CD14-positive monocyte (primary cell): ENCODE results near the gene CNTD1. TPM values are rescaled to one million over a fixed set of nuclear protein-coding genes. Genes with fewer than 3 reads are reported as not detected.

ENCODE experiments used
- DNase-seq, 3 donors: peaks; one replicate each; pipeline ENCODE4 v3.0.0-alpha.2; 2011 to 2022
- H2AFZ ChIP-seq: 2 replicates; pipeline ENCODE4 v1.6.0; 2012; ENCODE audit warnings: mild to moderate bottlenecking, low read depth, low read length, inconsistent platforms; ENCODE audit not compliant: insufficient read depth, poor library complexity, severe bottlenecking
- H3K27ac ChIP-seq, 2 donors: 1 replicate in 1 of 2; 2 replicates in 1 of 2; pipeline ENCODE4 v1.5.1; 2012 to 2013; ENCODE audit warnings: low read length in 2 of 2, control low read depth in 1 of 2, inconsistent platforms in 1 of 2, low read depth in 1 of 2, mild to moderate bottlenecking in 1 of 2
- H3K27me3 ChIP-seq, 2 donors: one replicate each; pipeline versions ENCODE4 v1.6.0 to v1.6.1; 2011 to 2013; ENCODE audit warnings: low read length in 2 of 2; ENCODE audit not compliant: control insufficient read depth in 2 of 2, insufficient read depth in 2 of 2
- H3K36me3 ChIP-seq, 2 donors: replicated peaks in 1 of 2; 1 replicate in 1 of 2; 2 replicates in 1 of 2; pipeline versions ENCODE4 v1.5.1 to v1.6.1; 2012 to 2013; ENCODE audit warnings: low read length in 2 of 2, control low read depth in 1 of 2, inconsistent platforms in 1 of 2, mild to moderate bottlenecking in 1 of 2; ENCODE audit not compliant: insufficient read depth in 2 of 2, control insufficient read depth in 1 of 2
- H3K4me1 ChIP-seq, 2 donors: 1 replicate in 1 of 2; 2 replicates in 1 of 2; pipeline versions ENCODE4 v1.5.1 to v1.6.1; 2012 to 2013; ENCODE audit warnings: low read length in 2 of 2, control low read depth in 1 of 2, inconsistent platforms in 1 of 2, mild to moderate bottlenecking in 1 of 2, moderate library complexity in 1 of 2; ENCODE audit not compliant: insufficient read depth in 2 of 2, control insufficient read depth in 1 of 2
- H3K4me2 ChIP-seq: replicated peaks from 2 replicates; pipeline ENCODE3; 2012; ENCODE audit warnings: low read length, moderate library complexity, mild to moderate bottlenecking; ENCODE audit not compliant: poor library complexity, severe bottlenecking; ENCODE audit errors: extremely low read depth
- H3K4me3 ChIP-seq, 3 experiments: fragments of 200-600 bp in 1 of 3; sonication (generic) in 1 of 3; replicated peaks in 1 of 3; 1 replicate in 2 of 3; 2 replicates in 1 of 3; pipeline ENCODE4 v1.5.1; 2011 to 2013; ENCODE audit warnings: low read length in 3 of 3, mild to moderate bottlenecking in 3 of 3, control low read depth in 2 of 3, low read depth in 2 of 3, inconsistent platforms in 1 of 3, moderate library complexity in 1 of 3
- H3K79me2 ChIP-seq: 2 replicates; pipeline ENCODE4 v1.6.0; 2012; ENCODE audit warnings: mild to moderate bottlenecking, control low read depth, inconsistent platforms, low read length, moderate library complexity; ENCODE audit not compliant: insufficient read depth
- H3K9ac ChIP-seq: 2 replicates; pipeline ENCODE4 v1.6.0; 2017; ENCODE audit warnings: low read length, mild to moderate bottlenecking; ENCODE audit not compliant: insufficient read depth, poor library complexity, severe bottlenecking
- H3K9me3 ChIP-seq, 2 donors: replicated peaks in 1 of 2; 1 replicate in 1 of 2; 2 replicates in 1 of 2; pipeline versions ENCODE4 v1.5.1 to v1.6.1; 2012 to 2013; ENCODE audit warnings: low read length in 2 of 2, control low read depth in 1 of 2; ENCODE audit not compliant: control insufficient read depth in 1 of 2, insufficient read depth in 1 of 2
- H4K20me1 ChIP-seq: 2 replicates; pipeline ENCODE4 v1.6.0; 2012; ENCODE audit warnings: mild to moderate bottlenecking, low read length, control low read depth, moderate library complexity; ENCODE audit not compliant: insufficient read depth
- H3K27ac Mint-ChIP-seq, 7 donors: one replicate each; pipeline ENCODE4 v1.8.0; 2020; ENCODE audit warnings: mild to moderate bottlenecking in 7 of 7, mixed read lengths in 7 of 7, moderate library complexity in 6 of 7, inconsistent platforms in 2 of 7
- H3K27me3 Mint-ChIP-seq, 3 donors: one replicate each; pipeline ENCODE4 v1.8.0; 2021 to 2022; ENCODE audit warnings: low read depth in 3 of 3, mild to moderate bottlenecking in 3 of 3, mixed read lengths in 3 of 3, moderate library complexity in 3 of 3, inconsistent platforms in 1 of 3
- H3K36me3 Mint-ChIP-seq, 2 donors: one replicate each; pipeline ENCODE4 v1.8.0; 2020; ENCODE audit warnings: mixed read lengths in 2 of 2, inconsistent platforms in 1 of 2, mild to moderate bottlenecking in 1 of 2
- H3K4me1 Mint-ChIP-seq: one replicate; pipeline ENCODE4 v1.8.0; 2020; ENCODE audit warnings: mild to moderate bottlenecking, mixed read lengths
- H3K4me3 Mint-ChIP-seq, 2 donors: one replicate each; pipeline ENCODE4 v1.8.0; 2020; ENCODE audit warnings: mild to moderate bottlenecking in 2 of 2, mixed read lengths in 2 of 2, moderate library complexity in 1 of 2
- H3K9me3 Mint-ChIP-seq, 7 donors: one replicate each; pipeline ENCODE4 v1.8.0; 2020 to 2022; ENCODE audit warnings: mixed read lengths in 7 of 7, mild to moderate bottlenecking in 6 of 7, moderate library complexity in 6 of 7, inconsistent platforms in 2 of 7
- CTCF ChIP-seq: fragments of 200-600 bp; IDR thresholded peaks from one replicate; pipeline ENCODE4 v1.8.0; 2022; ENCODE audit warnings: antibody characterized with exemption, mild to moderate bottlenecking
- WGBS: methylation state at CpG from one replicate; pipeline ENCODE4 v1.1.5; 2013; ENCODE audit warnings: missing lambda C conversion rate; ENCODE audit not compliant: insufficient coverage; 5-methylcytosine and 5-hydroxymethylcytosine counted together
- intact Hi-C, 2 donors: fragments of 100-400 bp; cut with micrococcal nuclease; formaldehyde crosslinking; loops; one replicate each; pipeline versions ENCODE4 v1.15.0 to v1.15.1; 2023
- polyA plus RNA-seq, 3 donors: library from polyadenylated mRNA; depleted of rRNA in 1 of 3; unstranded in 2 of 3; stranded (reverse) in 1 of 3; fragments of 300-500 nt in 2 of 3; fragments of >200 nt in 1 of 3; fragmentation: Illumina TruSeq in 2 of 3; gene quantifications; 1 replicate in 2 of 3; 2 replicates in 1 of 3; pipeline ENCODE4 v1.2.3, GENCODE V29; 2012 to 2021

The CNTD1 gene
- polyA plus RNA-seq, 3 donors: not detected

DNA sequence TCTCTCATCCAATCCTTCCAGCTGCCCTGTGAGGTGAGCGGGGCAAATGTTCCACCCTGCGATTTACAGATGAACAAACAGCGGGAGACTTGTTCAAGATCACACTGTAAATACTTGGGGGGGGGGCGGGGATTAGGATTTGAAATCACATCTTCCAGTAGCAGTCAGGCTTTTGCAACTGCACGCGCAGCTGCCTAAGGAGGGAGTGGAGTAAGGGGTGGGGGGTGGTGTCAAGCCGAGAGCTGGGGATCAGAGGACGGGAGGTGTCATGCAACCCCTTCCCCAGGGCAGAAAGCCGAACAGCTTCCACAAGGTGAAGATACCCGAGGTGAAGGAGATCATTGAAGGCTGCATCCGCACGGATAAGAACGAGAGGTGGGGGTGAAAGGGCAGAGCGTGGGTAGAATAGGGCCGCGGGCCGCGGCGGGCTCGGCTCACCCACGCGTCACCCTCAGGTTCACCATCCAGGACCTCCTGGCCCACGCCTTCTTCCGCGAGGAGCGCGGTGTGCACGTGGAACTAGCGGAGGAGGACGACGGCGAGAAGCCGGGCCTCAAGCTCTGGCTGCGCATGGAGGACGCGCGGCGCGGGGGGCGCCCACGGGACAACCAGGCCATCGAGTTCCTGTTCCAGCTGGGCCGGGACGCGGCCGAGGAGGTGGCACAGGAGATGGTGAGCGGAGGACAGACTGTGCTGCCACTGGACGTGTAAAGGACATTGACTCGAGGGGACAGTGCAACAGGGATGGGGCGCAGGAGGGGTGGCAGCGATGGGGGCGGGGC lies 13.7 kb upstream of the CNTD1 start:
- peaks cover 0 to 39% of the 10 kb centered on the region in 2 donors for H3K9me3 ChIP-seq

GRCh38 chr17:42787266-42787665 lies 11.4 kb upstream of the CNTD1 start:
- Histone ChIP-seq H3K9ac (no peak overlapping the region), H3K4me1 (peaks cover 7 to 20% of the 10 kb centered on the region in 2 donors), H3K36me3 (no peaks in the 10 kb centered on the region), H3K4me2 (no peak overlapping the region), H2AFZ (no peak overlapping the region), H3K79me2 (no peaks in the 10 kb centered on the region), H3K27me3 (peaks cover 44 to 60% of the 10 kb centered on the region in 2 donors), H3K4me3 (no peak overlapping the region), H4K20me1 (no peaks in the 10 kb centered on the region), H3K9me3 (peaks cover 0 to 38% of the 10 kb centered on the region in 2 donors), H3K27ac (no peak overlapping the region)
- Mint-ChIP-seq H3K4me3 (peak overlapping the region in 1 of 2 donors; percentile 11), H3K4me1 (peaks cover 17% of the 10 kb centered on the region), H3K27me3 (peaks cover 66 to 81% (median 69%) of the 10 kb centered on the region in 3 donors), H3K36me3 (peaks cover 3 to 7% of the 10 kb centered on the region in 2 donors), H3K27ac (no peak overlapping the region), H3K9me3 (peaks cover 4 to 26% (median 11%) of the 10 kb centered on the region in 7 donors)
- WGBS: 87% methylated on average over 11 of the region's 11 CpGs
- DNase-seq: no peak
- no peak for TF ChIP-seq CTCF
- intact Hi-C loops: no loop called here

More for the DNA sequence above, 13.7 kb upstream of the CNTD1 start:
- peak overlapping the region in 2 of 7 donors; percentile 53 to 63 for H3K27ac Mint-ChIP-seq
- peaks cover 7 to 20% of the 10 kb centered on the region in 2 donors for H3K4me1 ChIP-seq
- peaks cover 25% of the 10 kb centered on the region for H3K4me1 Mint-ChIP-seq
- no peaks in the 10 kb centered on the region for H4K20me1 ChIP-seq
- no peak overlapping the region for H3K4me2 ChIP-seq
- no peaks in the 10 kb centered on the region for H3K36me3 ChIP-seq
- no peak for TF ChIP-seq CTCF
- peaks cover 4 to 26% (median 11%) of the 10 kb centered on the region in 7 donors for H3K9me3 Mint-ChIP-seq
- H3K4me3 ChIP-seq: no peak overlapping the region
- peak overlapping the region in 1 of 2 donors; percentile 86 for H3K4me3 Mint-ChIP-seq
- H2AFZ ChIP-seq: peak overlapping the region; percentile 23
- no peak overlapping the region for H3K9ac ChIP-seq
- 5% methylated on average over 43 of the region's 52 CpGs for WGBS
- peaks cover 77 to 90% (median 81%) of the 10 kb centered on the region in 3 donors for H3K27me3 Mint-ChIP-seq
- no peak overlapping the region for H3K27ac ChIP-seq
- intact Hi-C loops: no loop called here
- peaks cover 60 to 78% of the 10 kb centered on the region in 2 donors for H3K27me3 ChIP-seq
- H3K36me3 Mint-ChIP-seq: peaks cover 5 to 8% of the 10 kb centered on the region in 2 donors
- H3K79me2 ChIP-seq: no peaks in the 10 kb centered on the region
- no peak for DNase-seq
